ENCODE measurements around the gene PPARA.

Gene PPARA

GRCh38 chr22:46143491-46144147 is 6.7 kb upstream of the PPARA start:
- no peak for DNase-seq (ENCODE audit: low spot score)

GRCh38 chr22:46145361-46145851 is 4.9 kb upstream of the PPARA start:
- no peak for DNase-seq (ENCODE audit: low spot score)

GRCh38 chr22:46145896-46146295 is 4.4 kb upstream of the PPARA start:
- no peak for DNase-seq (ENCODE audit: low spot score)

- DNase-seq (ENCODE audit: low spot score) = no peak
Observed at GRCh38 chr22:46146329-46146728, 4.0 kb upstream of the PPARA start.

DNA sequence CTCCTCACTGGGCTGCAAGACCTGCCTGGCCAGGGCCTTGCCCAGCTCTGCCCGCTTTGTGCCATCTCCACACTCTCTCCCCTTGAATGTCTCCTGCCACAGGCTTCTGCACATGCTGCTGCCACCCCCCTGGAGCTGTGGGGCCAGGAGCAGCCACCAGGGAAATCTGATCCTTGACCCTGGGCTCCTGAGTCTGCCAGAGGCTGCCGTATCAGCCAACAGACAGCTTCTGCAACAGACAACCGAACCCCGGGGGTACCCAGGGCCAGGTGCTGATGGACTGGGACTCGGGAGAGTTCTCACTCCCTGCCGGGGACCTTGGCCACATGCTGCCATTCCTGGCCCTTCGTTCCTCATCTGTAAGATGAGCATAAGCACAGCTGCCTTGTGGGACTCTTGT is 3.3 kb upstream of the PPARA start:
- DNase-seq (ENCODE audit: low spot score) = no peak

- no peak for DNase-seq (ENCODE audit: low spot score)
Observed at GRCh38 chr22:46147471-46148267, 2.7 kb upstream of the PPARA start.

DNA sequence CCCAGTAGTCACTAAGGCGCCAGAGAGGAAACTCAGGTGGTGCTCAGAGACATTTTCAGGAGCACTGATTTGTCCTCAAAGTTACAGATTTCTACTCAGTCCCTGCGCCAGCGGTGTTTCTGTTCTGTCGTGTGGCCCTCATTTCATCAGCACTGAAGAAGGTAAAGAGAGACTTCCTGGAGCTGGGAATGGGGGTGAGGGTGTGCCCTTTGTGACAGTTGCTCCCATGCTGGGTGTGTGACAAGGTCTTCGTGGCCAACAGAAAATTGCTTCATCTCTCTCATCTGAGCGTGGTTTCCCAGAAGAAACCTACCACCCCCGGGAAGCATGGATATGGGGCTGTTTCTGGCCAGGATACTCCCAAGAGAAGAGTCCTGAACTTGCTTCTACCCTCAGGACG is 2.0 kb upstream of the PPARA start:
- DNase-seq (ENCODE audit: low spot score) = no peak

GRCh38 chr22:46148816-46149511 is 1.4 kb upstream of the PPARA start:
- DNase-seq (ENCODE audit: low spot score) = no peak

DNA sequence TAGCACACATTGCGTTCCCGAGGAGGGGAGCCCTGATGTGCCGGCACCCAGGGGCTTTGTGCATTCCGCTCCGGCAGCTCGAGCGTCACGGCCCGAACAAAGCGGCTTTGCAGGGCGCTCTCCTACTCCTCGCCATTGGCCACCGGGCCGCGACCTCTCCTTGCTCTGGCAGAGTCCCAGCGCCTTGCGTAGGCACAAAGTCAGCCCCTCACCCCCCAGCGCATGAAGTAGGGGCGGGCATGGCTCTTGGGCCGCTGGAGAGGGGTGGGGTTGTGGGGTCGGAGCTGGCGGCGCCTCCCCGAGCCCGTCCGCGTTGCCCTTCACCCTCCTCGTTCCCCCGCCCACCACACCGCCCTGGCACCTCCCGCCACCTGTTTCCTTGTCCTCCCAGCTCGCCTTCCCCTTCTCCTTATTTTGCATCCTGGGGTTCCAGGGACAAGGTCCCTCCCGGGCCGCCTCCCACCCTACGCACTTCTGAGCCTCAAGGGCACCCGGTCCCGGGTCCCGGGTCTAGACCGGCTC is 753 bp upstream of the PPARA start:
- DNase-seq (ENCODE audit: low spot score) = no peak

DNA sequence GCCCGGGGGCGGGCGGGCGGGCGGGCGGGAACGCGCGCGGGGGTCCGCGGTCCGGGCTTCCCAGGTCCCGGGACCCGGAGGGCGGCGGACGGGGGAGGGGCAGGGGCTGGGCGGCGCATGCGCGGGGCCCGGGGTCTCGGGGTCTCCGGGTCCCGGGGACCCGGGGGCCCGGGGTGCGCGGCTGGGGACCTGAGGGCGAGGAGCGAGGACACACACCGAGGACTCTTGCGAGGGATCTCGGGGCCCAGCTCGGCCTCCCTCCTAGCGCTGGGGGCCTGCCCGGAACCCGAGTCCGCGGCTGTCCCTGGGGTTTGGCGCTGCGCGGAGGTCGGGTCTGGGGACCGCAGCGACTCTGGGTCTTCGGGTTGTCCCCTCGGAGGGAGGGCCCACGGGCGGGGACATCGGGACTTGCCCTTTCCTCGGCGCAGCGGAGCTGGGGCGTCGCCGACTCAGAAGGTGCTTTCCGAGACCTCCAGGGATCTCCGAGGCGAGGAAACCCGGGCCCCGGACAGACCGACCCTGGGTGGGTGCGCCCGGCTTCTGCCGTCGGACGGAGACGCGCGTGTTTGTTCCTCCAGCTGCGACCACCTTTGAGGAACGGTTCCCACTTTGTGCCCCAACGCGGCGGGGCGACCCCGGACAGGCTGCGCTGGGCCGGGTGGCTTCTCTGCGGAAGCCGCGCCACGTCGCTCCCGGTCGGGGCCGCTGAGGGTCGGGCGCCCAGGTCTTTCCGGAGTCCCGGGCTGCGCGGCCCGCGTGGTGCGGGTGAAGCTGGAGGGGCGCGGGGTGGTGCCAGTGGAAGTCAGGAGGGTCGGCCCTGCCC is 540 bp downstream of the PPARA start:
- peak; percentile 35 for DNase-seq (ENCODE audit: low spot score)

DNA sequence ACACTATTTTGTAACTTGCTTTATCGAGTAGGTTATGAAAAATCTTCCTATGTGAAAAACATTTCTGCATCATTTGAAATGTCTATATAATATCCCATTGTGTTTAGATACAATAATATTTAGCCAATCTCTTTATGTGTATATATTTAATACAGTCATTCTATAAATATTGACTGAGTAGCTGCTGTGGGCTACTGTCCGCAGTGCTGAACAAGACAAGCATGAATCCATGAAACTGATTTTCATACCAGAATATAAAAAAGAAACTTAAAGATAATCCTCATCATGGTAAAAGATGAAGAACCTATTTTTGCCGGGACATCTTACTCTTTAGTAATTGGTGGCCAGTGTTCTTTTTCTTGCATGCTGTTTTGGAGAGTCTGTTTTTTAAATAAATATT is 3.6 kb downstream of the PPARA start:
- DNase-seq (ENCODE audit: low spot score) = no peak

DNA sequence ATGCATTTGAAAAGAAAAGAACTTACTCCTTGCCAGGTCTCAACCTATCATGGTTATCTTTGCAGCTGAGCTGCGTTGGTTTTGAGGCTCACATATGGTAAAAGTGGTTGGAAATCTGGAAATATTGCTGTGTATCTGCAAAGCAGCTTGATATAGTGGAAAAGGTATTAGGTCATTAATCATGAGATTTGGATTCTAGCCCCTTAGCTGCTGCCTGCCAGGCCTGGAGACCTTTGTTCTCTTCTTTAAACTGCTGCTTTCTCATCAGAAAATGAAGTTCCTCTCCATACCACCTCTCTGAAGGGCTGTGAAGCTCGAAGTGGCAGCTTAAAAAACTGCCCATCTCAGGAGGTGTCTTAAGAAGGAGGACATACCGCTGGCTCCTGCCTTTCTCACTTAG is 5.7 kb downstream of the PPARA start:
- DNase-seq (ENCODE audit: low spot score) = no peak

DNA sequence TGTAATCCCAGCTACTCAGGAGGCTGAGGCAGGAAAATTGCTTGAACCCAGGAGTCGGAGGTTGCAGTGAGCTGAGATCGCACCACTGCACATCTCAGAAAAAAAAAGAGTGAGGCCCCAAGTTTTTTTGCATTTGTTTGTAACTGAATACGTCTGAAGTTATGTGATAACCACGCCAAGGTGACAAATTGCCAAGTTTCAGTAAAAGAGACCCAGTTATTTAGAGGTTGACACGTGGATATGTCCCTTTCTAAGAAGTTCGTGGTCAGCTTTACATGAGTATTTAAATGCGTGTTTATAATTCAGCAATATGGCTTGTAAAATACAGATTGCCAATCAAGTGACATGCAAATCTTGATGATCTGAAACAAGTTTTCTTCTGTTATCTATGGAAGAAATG is 8.0 kb downstream of the PPARA start:
- no peak for DNase-seq (ENCODE audit: low spot score)

DNA sequence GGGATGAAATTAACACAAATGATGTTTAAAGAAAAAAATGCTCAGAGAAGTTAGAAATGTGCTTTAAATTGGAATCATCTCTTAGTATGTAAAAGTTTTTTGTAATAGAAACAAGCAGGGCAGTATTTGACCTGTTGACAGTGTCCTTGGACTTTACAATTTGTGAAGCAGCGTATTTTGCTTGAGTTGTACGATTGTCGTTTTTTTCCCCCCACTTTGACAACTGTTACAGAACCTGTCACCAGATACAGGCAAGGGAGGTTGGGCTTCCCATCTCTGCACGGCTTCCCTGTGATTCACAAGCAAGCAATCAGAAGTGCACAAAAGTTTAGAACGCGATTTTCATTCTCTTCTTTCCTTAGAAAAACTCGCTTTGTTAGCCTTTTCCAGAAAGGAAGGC is 8.9 kb downstream of the PPARA start:
- DNase-seq (ENCODE audit: low spot score) = no peak

DNA sequence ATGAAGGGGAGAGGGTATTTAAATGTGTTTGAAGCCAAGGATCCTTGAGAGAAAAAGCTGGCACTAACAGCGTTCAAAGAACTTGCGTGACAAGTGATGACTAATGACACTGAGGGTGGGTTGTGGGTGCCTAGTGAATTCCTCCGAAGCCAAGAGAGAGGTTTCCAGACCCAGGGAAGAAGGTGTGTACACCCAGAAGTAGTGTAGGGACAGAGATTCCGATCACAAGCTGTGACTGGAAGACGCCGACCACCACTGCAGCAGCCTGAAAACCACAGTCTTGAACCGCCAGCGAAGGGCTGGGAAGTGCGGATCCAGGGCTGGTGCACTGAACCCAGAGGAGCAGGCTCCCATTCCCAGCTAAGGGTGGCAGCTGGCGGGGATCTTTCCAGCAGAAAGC is 9.5 kb downstream of the PPARA start:
- no peak for DNase-seq (ENCODE audit: low spot score)

- no peak for DNase-seq (ENCODE audit: low spot score)
Observed at GRCh38 chr22:46162285-46162684, 12.0 kb downstream of the PPARA start.

GRCh38 chr22:46162771-46163556 is 12.6 kb downstream of the PPARA start:
- no peak for DNase-seq (ENCODE audit: low spot score)

DNA sequence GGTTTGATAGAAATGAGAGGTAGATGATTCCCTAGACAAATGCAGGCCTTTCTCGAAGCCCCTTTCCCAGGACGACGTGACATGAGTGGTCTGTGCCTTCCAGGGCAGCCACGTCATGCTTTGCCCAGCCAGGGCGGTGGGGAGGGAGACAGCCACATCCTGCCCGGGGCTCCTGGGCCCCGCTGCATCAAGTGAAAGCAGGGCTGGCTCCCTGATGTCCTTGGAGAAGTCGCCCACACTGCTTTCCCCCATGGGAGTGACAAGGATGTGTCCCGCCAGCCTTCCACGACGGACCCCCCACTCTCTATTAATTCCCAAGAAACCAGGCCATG is 13.2 kb downstream of the PPARA start:
- no peak for DNase-seq (ENCODE audit: low spot score)

- no peak for DNase-seq (ENCODE audit: low spot score)
Observed at GRCh38 chr22:46165977-46166376, 15.7 kb downstream of the PPARA start.

DNA sequence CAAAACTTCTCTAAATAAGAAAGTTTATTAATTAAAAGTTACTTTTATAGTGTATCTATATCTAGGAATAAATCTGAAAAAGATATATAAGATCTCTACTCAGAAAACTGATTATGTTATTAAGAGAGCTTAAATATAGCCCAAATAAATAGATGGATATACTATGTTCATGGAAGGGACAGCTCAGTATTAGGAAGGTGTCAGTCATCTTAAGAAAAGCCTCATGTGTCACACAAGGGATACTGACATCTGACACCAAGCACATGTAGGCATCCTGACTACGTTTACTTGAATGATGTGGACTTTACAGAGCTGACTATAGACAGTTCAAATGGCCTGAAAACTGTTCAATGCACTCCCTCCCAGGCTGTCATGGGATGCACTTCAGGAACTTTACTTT is 19.3 kb downstream of the PPARA start:
- DNase-seq (ENCODE audit: low spot score) = no peak

- DNase-seq (ENCODE audit: low spot score) = no peak
Observed at GRCh38 chr22:46171940-46172339, 21.6 kb downstream of the PPARA start.
